Posterior vena cava (tissue), 2 donors: ENCODE results near the gene KRTAP2-1. TPM values are rescaled to one million over a fixed set of nuclear protein-coding genes. Genes with fewer than 3 reads are reported as not detected.

Experiments
- total RNA-seq, 2 donors: library from RNA; stranded (reverse); fragmentation: NEBNext Ultra II Directional; extraction: Animal tissue kit (Norgen Biotek cat#: 25700); gene quantifications; one replicate each; pipeline ENCODE4 v1.2.1, GENCODE V29; 2021
- donor health status: DM: yes; HTN: yes; CAD: no.
- donor health status: DM: yes; HTN: yes; CAD: no.

The KRTAP2-1 gene
- total RNA-seq, 2 donors from 2014 or later: not detected

Other genes starting within 250 kb of the KRTAP2-1 start
- not detected for gene KRT28, start 247.4 kb downstream of the KRTAP2-1 start, total RNA-seq
- gene KRT10, start 224.7 kb downstream of the KRTAP2-1 start, total RNA-seq: 10 to 100 TPM; 36.9 to 44.9 TPM
- gene KRT12, start 180.1 kb downstream of the KRTAP2-1 start, total RNA-seq: not detected
- not detected for gene KRT20, start 162.1 kb downstream of the KRTAP2-1 start, total RNA-seq
- under 1 TPM; 0.24 to 0.37 TPM for gene KRT23, start 109.7 kb downstream of the KRTAP2-1 start, total RNA-seq
- not detected for gene KRT39, start 80.4 kb downstream of the KRTAP2-1 start, total RNA-seq
- not detected for gene KRT40, start 63.0 kb downstream of the KRTAP2-1 start, total RNA-seq
- gene KRTAP3-3, start 53.2 kb downstream of the KRTAP2-1 start, total RNA-seq: not detected
- gene KRTAP3-2, start 47.4 kb downstream of the KRTAP2-1 start, total RNA-seq: not detected
- not detected for gene KRTAP3-1, start 38.2 kb downstream of the KRTAP2-1 start, total RNA-seq
- gene KRTAP1-5, start 20.1 kb downstream of the KRTAP2-1 start, total RNA-seq: not detected
- gene KRTAP1-4, start 17.1 kb downstream of the KRTAP2-1 start, total RNA-seq: not detected
- gene KRTAP1-3, start 12.4 kb downstream of the KRTAP2-1 start, total RNA-seq: not detected
- not detected for gene KRTAP1-1, start 5.9 kb downstream of the KRTAP2-1 start, total RNA-seq
- not detected for gene KRTAP2-2, start 7.9 kb upstream of the KRTAP2-1 start, total RNA-seq
- gene KRTAP2-3, start 12.8 kb upstream of the KRTAP2-1 start, total RNA-seq: not detected
- gene KRTAP2-4, start 18.6 kb upstream of the KRTAP2-1 start, total RNA-seq: not detected
- gene KRTAP4-7, start 36.8 kb upstream of the KRTAP2-1 start, total RNA-seq: not detected
- gene KRTAP4-8, start 50.8 kb upstream of the KRTAP2-1 start, total RNA-seq: not detected
- not detected for gene KRTAP4-16, start 54.9 kb upstream of the KRTAP2-1 start, total RNA-seq
- gene KRTAP4-9, start 58.1 kb upstream of the KRTAP2-1 start, total RNA-seq: not detected
- not detected for gene KRTAP4-11, start 71.1 kb upstream of the KRTAP2-1 start, total RNA-seq
- not detected for gene KRTAP4-12, start 76.9 kb upstream of the KRTAP2-1 start, total RNA-seq
- not detected for gene KRTAP4-6, start 93.2 kb upstream of the KRTAP2-1 start, total RNA-seq
- not detected for gene KRTAP4-5, start 102.5 kb upstream of the KRTAP2-1 start, total RNA-seq
- gene KRTAP4-4, start 113.4 kb upstream of the KRTAP2-1 start, total RNA-seq: not detected
- gene KRTAP4-3, start 120.9 kb upstream of the KRTAP2-1 start, total RNA-seq: not detected
- gene KRTAP4-2, start 130.9 kb upstream of the KRTAP2-1 start, total RNA-seq: not detected
- gene KRTAP4-1, start 137.6 kb upstream of the KRTAP2-1 start, total RNA-seq: not detected
- gene KRTAP9-1, start 142.6 kb upstream of the KRTAP2-1 start, total RNA-seq: not detected
- not detected for gene KRTAP9-2, start 179.3 kb upstream of the KRTAP2-1 start, total RNA-seq
- gene KRTAP9-3, start 185.1 kb upstream of the KRTAP2-1 start, total RNA-seq: not detected
- gene KRTAP9-8, start 190.7 kb upstream of the KRTAP2-1 start, total RNA-seq: not detected
- not detected for gene KRTAP9-4, start 202.4 kb upstream of the KRTAP2-1 start, total RNA-seq
- not detected for gene KRTAP9-9, start 208.1 kb upstream of the KRTAP2-1 start, total RNA-seq
- not detected for gene KRTAP9-6, start 218.1 kb upstream of the KRTAP2-1 start, total RNA-seq
- not detected for gene KRTAP9-7, start 228.4 kb upstream of the KRTAP2-1 start, total RNA-seq